MM.1S (cell line): ENCODE results near the gene PTH1R.

Experiments
- DNase-seq: peaks from one replicate; pipeline ENCODE4 v3.0.0-alpha.2; 2015
- H2AFZ ChIP-seq: fragments of 300-600 bp; sonication (generic); 2 replicates; pipeline ENCODE4 v1.6.0; 2016; ENCODE audit warnings: antibody characterized with exemption, low read length
- H3F3A ChIP-seq: fragments of 300-600 bp; sonication (generic); 2 replicates; pipeline ENCODE4 v1.6.1; 2016; ENCODE audit warnings: mild to moderate bottlenecking, antibody characterized with exemption, low read length, moderate library complexity, mixed read lengths; ENCODE audit not compliant: insufficient read depth
- H3K27ac ChIP-seq: fragments of 300-600 bp; sonication (generic); 2 replicates; pipeline ENCODE4 v1.5.1; 2016; ENCODE audit warnings: mild to moderate bottlenecking, low read length
- H3K27me3 ChIP-seq: fragments of 300-600 bp; sonication (generic); replicated peaks from 2 replicates; pipeline ENCODE4 v1.6.0; 2016; ENCODE audit warnings: low read length; ENCODE audit not compliant: insufficient read depth
- H3K36me3 ChIP-seq: fragments of 300-600 bp; sonication (generic); replicated peaks from 2 replicates; pipeline ENCODE4 v1.6.1; 2016; ENCODE audit warnings: mild to moderate bottlenecking, low read length, mixed read lengths; ENCODE audit not compliant: insufficient read depth
- H3K4me1 ChIP-seq: fragments of 300-600 bp; sonication (generic); 2 replicates; pipeline ENCODE4 v1.6.1; 2016; ENCODE audit warnings: low read length, mixed read lengths
- H3K4me2 ChIP-seq: fragments of 300-600 bp; sonication (generic); 2 replicates; pipeline ENCODE4 v1.6.0; 2016; ENCODE audit warnings: low read depth, low read length
- H3K4me3 ChIP-seq: fragments of 300-600 bp; sonication (generic); 2 replicates; pipeline ENCODE4 v1.5.1; 2016; ENCODE audit warnings: low read length, mixed read lengths
- H3K79me2 ChIP-seq: fragments of 300-600 bp; sonication (generic); 2 replicates; pipeline ENCODE4 v1.6.1; 2016; ENCODE audit warnings: mixed run types, low read length, mixed read lengths
- H3K9ac ChIP-seq: fragments of 300-600 bp; sonication (generic); 2 replicates; pipeline ENCODE4 v1.6.1; 2016; ENCODE audit warnings: low read length, mixed read lengths
- H3K9me2 ChIP-seq: fragments of 300-600 bp; sonication (generic); replicated peaks from 2 replicates; pipeline ENCODE4 v1.6.1; 2016; ENCODE audit warnings: mild to moderate bottlenecking, low read length, mixed read lengths; ENCODE audit not compliant: insufficient read depth
- H3K9me3 ChIP-seq: fragments of 300-600 bp; sonication (generic); replicated peaks from 2 replicates; pipeline ENCODE4 v1.6.1; 2016; ENCODE audit warnings: mild to moderate bottlenecking, low read length, mixed read lengths; ENCODE audit not compliant: insufficient read depth
- H4K20me1 ChIP-seq: fragments of 300-600 bp; sonication (generic); 2 replicates; pipeline ENCODE4 v1.6.1; 2016; ENCODE audit warnings: mild to moderate bottlenecking, low read length, moderate library complexity, mixed read lengths; ENCODE audit not compliant: insufficient read depth
- CTCF ChIP-seq: fragments of 300-600 bp; sonication (generic); IDR thresholded peaks from 2 replicates; pipeline ENCODE4 v1.5.1; 2016; ENCODE audit warnings: antibody characterized with exemption, low read length, mixed read lengths
- EZH2 ChIP-seq: fragments of 300-600 bp; sonication (generic); optimal IDR thresholded peaks from 2 replicates; pipeline ENCODE3; 2017; ENCODE audit warnings: low read depth, mild to moderate bottlenecking, antibody characterized with exemption, low read length, mixed read lengths
- EZH2phosphoT487 ChIP-seq: fragments of 300-600 bp; sonication (generic); IDR thresholded peaks from 2 replicates; pipeline ENCODE4 v1.6.1; 2018; ENCODE audit warnings: antibody characterized with exemption, low read length

Gene PTH1R

GRCh38 chr3:46901061-46901460 is 23.5 kb downstream of the PTH1R start:
- DNase-seq = no peak
- peaks cover 10% of the 10 kb centered on the region for H3K27me3 ChIP-seq
- H4K20me1 ChIP-seq = no peaks in the 10 kb centered on the region
- H2AFZ ChIP-seq = no peak overlapping the region
- no peaks in the 10 kb centered on the region for H3K9me2 ChIP-seq
- TF ChIP-seq EZH2 = no peak
- TF ChIP-seq CTCF = no peak
- no peak for TF ChIP-seq EZH2phosphoT487
- no peaks in the 10 kb centered on the region for H3F3A ChIP-seq
- H3K4me1 ChIP-seq = no peaks in the 10 kb centered on the region
- H3K4me2 ChIP-seq = no peak overlapping the region
- no peak overlapping the region for H3K27ac ChIP-seq
- no peaks in the 10 kb centered on the region for H3K9me3 ChIP-seq
- H3K4me3 ChIP-seq = no peak overlapping the region
- no peak overlapping the region for H3K9ac ChIP-seq
- H3K79me2 ChIP-seq = no peaks in the 10 kb centered on the region
- H3K36me3 ChIP-seq = no peaks in the 10 kb centered on the region

- no peak overlapping the region for H3K4me2 ChIP-seq
- no peaks in the 10 kb centered on the region for H3K79me2 ChIP-seq
- DNase-seq = no peak
- no peaks in the 10 kb centered on the region for H3K4me1 ChIP-seq
- H3K9me2 ChIP-seq = no peaks in the 10 kb centered on the region
- no peaks in the 10 kb centered on the region for H3K36me3 ChIP-seq
- TF ChIP-seq EZH2 = no peak
- no peak for TF ChIP-seq CTCF
- TF ChIP-seq EZH2phosphoT487 = no peak
- no peak overlapping the region for H3K27ac ChIP-seq
- H3K9me3 ChIP-seq = no peaks in the 10 kb centered on the region
- no peak overlapping the region for H2AFZ ChIP-seq
- H3K4me3 ChIP-seq = no peak overlapping the region
- no peak overlapping the region for H3K9ac ChIP-seq
- no peaks in the 10 kb centered on the region for H3F3A ChIP-seq
- H4K20me1 ChIP-seq = no peaks in the 10 kb centered on the region
- H3K27me3 ChIP-seq = peaks cover 10% of the 10 kb centered on the region
Measured at GRCh38 chr3:46901591-46902187, 24.2 kb downstream of the PTH1R start.

GRCh38 chr3:46902188-46902631 is 24.7 kb downstream of the PTH1R start:
- no peak for TF ChIP-seq CTCF
- TF ChIP-seq EZH2phosphoT487 = no peak
- TF ChIP-seq EZH2 = no peak
- H3K4me1 ChIP-seq = no peaks in the 10 kb centered on the region
- H4K20me1 ChIP-seq = no peaks in the 10 kb centered on the region
- H3K4me3 ChIP-seq = no peak overlapping the region
- H3K4me2 ChIP-seq = no peak overlapping the region
- H3K79me2 ChIP-seq = no peaks in the 10 kb centered on the region
- H2AFZ ChIP-seq = no peak overlapping the region
- H3K27ac ChIP-seq = no peak overlapping the region
- no peaks in the 10 kb centered on the region for H3K9me2 ChIP-seq
- no peak for DNase-seq
- no peaks in the 10 kb centered on the region for H3F3A ChIP-seq
- H3K27me3 ChIP-seq = peaks cover 10% of the 10 kb centered on the region
- no peak overlapping the region for H3K9ac ChIP-seq
- no peaks in the 10 kb centered on the region for H3K36me3 ChIP-seq
- no peaks in the 10 kb centered on the region for H3K9me3 ChIP-seq
